ENCODE measurements around the gene SEPTIN1. TPM values are rescaled to one million over a fixed set of nuclear protein-coding genes. Genes with fewer than 3 reads are reported as not detected.
A peak's percentile ranks its signal among the peaks of the same experiment; 100 is the strongest.

SEPTIN1 gene
- total RNA-seq, 2 donors from 2014 or later = 4.3 to 4.5 TPM

- H3K9ac ChIP-seq (ENCODE audit: low read depth in 2 of 2, low read length in 2 of 2) = no peak overlapping the region
- no peak overlapping the region for H3K4me3 ChIP-seq
- TF ChIP-seq CTCF (IDR thresholded peaks at IDR 0.05) = no peak
- H3K4me1 ChIP-seq = peaks cover 7% of the 10 kb centered on the region
- DNase-seq = no peak
- H3K27ac ChIP-seq = no peak overlapping the region
- intact Hi-C loops (cut with DNase I) = loop anchor here (10.0 kb wide), 1 partner anchor 263 kb away; the partner anchor contains the start of genes TBX6 and YPEL3
- no peaks in the 10 kb centered on the region for H3K27me3 ChIP-seq
- no peaks in the 10 kb centered on the region for H3K9me3 ChIP-seq
- H3K36me3 ChIP-seq = no peaks in the 10 kb centered on the region
Measured at GRCh38 chr16:30357715-30358576, 24.4 kb downstream of the SEPTIN1 start.

- H3K4me1 ChIP-seq = peaks cover 7% of the 10 kb centered on the region
- H3K36me3 ChIP-seq = peaks cover 5% of the 10 kb centered on the region
- no peak for TF ChIP-seq CTCF (IDR thresholded peaks at IDR 0.05)
- H3K4me3 ChIP-seq = no peak overlapping the region
- no peaks in the 10 kb centered on the region for H3K9me3 ChIP-seq
- no peak overlapping the region for H3K27ac ChIP-seq
- intact Hi-C loops (cut with DNase I) = loop anchor here (10.0 kb wide), 1 partner anchor 262 kb away; the partner anchor contains the start of genes TBX6 and YPEL3
- DNase-seq = no peak
- H3K9ac ChIP-seq (ENCODE audit: low read depth in 2 of 2, low read length in 2 of 2) = peak overlapping the region in 1 of 2 donors; percentile 19
- no peaks in the 10 kb centered on the region for H3K27me3 ChIP-seq
Measured at GRCh38 chr16:30357085-30357714, 25.2 kb downstream of the SEPTIN1 start.

- TF ChIP-seq CTCF (IDR thresholded peaks at IDR 0.05) = no peak
- intact Hi-C loops (cut with DNase I) = loop anchor here (10.0 kb wide), 1 partner anchor 262 kb away; the partner anchor contains the start of genes TBX6 and YPEL3
- Histone ChIP-seq H3K27me3 (no peaks in the 10 kb centered on the region), H3K4me1 (peaks cover 7% of the 10 kb centered on the region), H3K9ac (ENCODE audit: low read depth in 2 of 2, low read length in 2 of 2) (peak overlapping the region; percentile 97), H3K27ac (peak overlapping the region; percentile 94), H3K9me3 (no peaks in the 10 kb centered on the region), H3K36me3 (peaks cover 8% of the 10 kb centered on the region), H3K4me3 (peak overlapping the region; percentile 80)
- DNase-seq = peak; percentile 38
Measured at GRCh38 chr16:30356401-30357084, 25.8 kb downstream of the SEPTIN1 start.

- Histone ChIP-seq H3K4me1 (peaks cover 7% of the 10 kb centered on the region), H3K27ac (peak overlapping the region; percentile 94), H3K4me3 (peak overlapping the region; percentile 80), H3K36me3 (peaks cover 8% of the 10 kb centered on the region), H3K9ac (ENCODE audit: low read depth in 2 of 2, low read length in 2 of 2) (peak overlapping the region; percentile 97), H3K9me3 (no peaks in the 10 kb centered on the region), H3K27me3 (no peaks in the 10 kb centered on the region)
- no peak for TF ChIP-seq CTCF (IDR thresholded peaks at IDR 0.05)
- no peak for DNase-seq
- intact Hi-C loops (cut with DNase I) = loop anchor here (10.0 kb wide), 1 partner anchor 261 kb away; the partner anchor contains the start of genes TBX6 and YPEL3
Measured at GRCh38 chr16:30355954-30356308, 26.4 kb downstream of the SEPTIN1 start.
